Activated CD4-positive, alpha-beta T cell treated with anti-CD3 and anti-CD28 coated beads, Interleukin-2, amount 50 U/mL, for 48 hours (primary cell): ENCODE measurements around the gene CEMIP.
A peak's percentile ranks its signal among the peaks of the same experiment; 100 is the strongest.

Experiments used
- DNase-seq, 2 experiments: peaks; one replicate each; pipeline ENCODE4 v3.0.0-alpha.2; 2020

The CEMIP gene

DNA sequence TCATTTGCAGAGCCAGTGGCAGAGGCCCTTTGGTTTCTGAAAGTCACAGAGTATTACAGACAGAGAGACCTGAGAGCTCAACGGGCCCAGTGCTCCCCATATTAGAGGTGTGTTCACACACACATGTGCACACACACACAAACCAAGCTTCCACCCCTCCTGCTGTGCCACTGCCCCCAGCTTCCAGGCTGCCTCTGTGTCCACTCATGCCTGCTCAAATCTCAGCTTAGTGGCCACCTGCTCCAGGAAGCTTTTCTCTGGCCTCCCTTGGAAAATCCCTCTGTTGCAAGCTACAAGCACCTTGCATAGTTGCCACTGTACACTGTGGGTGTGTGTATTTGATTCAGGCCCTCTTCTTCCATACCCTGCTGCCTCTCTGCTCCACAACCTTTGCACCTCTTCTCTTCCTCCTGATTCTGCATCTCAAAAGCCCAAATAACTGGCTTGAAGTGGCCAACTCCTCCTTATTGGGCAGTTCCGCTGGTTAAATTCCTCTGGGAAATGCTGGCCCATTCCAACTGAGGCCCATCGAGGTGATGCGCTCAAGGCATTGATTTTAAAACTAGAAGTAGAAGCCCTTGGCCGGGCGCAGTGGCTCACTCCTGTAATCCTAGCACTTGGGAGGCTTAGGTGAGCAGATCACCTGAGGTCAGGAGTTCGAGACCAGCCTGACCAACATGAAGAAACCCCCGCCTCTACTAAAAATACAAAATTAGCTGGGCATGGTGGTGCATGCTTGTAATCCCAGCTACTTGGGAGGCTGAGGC is 187.4 kb downstream of the CEMIP start:
- no peak for DNase-seq

DNA sequence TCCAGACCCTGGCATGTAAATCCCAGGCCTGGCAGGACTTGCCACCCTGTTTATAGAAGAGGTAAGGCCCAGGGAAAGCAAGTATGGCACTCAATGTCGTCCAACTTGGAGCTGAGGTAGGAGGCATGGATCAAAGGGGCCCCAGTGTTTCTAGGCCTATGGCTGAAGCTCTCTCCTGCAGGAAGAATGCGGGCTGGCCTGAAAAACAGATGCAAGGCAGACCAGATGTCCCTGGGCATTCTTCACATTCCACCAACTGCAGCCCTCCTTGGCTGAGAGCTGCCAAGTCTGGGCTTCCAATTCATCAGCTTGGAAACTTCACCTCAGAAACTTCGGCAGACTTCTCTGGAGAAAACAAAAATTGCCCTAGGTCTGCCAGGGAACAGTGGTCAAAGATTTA is 188.3 kb downstream of the CEMIP start:
- DNase-seq: no peak

DNA sequence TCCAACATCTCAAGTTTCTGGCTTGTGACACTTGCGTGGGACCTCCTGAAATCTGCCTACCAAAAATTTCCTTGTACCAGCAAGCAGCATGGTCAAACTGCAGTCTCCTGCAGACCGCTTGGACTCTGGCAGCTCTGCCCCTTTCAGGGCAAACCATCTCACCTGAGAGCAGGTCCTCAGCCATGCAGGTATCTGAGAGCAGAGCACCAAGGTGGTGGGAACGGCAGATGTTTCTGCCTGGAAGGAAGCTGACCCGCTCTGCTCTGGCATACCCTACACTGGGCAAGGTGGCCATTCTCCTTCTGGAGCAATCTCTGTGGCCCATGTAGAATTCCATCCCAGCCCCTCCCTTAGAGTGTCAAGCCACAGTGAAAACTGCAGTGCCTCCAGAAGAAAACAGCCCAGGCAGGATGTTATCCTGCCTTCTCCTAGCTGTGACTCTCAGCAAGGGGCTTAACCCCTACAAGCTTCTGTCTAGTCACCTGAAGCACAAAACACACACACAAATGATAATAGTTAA is 188.9 kb downstream of the CEMIP start:
- DNase-seq: no peak

DNA sequence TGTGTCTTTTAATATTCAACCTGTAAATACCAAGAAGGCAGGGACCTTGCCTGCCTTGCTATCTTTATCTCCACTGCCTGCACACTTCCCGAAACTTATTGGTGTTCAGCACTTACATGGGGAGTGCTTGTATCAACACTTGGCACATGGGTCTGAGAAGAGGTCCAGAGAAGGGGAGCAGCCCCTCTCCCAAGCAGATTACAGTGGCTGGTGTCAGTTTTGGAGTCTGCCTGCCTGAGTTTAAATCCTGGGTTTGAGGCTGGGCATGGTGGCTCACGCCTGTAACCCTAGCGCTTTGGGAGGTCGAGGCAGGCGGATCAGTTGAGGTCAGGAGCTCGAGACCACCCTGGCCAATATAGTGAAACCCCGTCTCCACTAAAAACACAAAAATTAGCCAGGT is 190.1 kb downstream of the CEMIP start:
- DNase-seq: no peak

DNA sequence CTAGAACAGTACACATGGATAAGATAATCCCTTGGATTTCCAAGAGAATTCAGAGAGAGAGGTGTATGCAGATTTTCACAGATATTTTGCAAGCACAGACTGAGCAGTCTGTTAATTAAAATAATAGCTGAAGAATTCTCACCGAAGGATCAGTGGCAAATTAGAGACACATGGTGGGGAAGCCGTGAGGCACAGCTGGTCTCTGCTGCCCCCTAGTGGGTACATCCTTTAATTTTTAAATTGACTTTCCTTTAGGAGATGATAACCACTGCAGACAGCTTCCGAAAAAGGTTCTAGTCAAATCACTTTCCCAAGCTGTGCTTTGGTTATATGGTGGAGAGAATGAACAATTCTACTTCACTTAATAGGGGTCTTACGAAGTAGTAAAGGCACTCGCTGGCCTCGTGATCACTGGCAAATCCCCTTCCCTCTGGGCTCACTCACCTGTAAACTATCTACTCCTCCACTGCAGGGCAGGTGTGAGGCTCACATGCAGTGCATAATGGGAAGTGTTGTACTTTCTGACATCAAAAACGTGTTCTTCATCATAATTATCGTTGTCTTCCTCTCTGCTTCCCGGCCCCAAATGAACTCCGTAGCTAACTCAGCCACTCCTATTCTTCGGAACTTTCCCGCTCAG is 191.0 kb downstream of the CEMIP start:
- peak; percentile 58 to 68 for DNase-seq

- no peak for DNase-seq
These were observed 191.5 kb downstream of the CEMIP start for GRCh38 chr15:80970658-80971057.

GRCh38 chr15:80971143-80971542 is 192.0 kb downstream of the CEMIP start:
- no peak for DNase-seq

GRCh38 chr15:80972276-80972675 is 193.1 kb downstream of the CEMIP start:
- no peak for DNase-seq

- peak; percentile 13 to 15 for DNase-seq
These were observed 195.7 kb downstream of the CEMIP start for GRCh38 chr15:80974914-80975313.

GRCh38 chr15:80976851-80977250 is 197.7 kb downstream of the CEMIP start:
- DNase-seq: no peak

- peak; percentile 47 to 59 for DNase-seq
These were observed 198.5 kb downstream of the CEMIP start for GRCh38 chr15:80977627-80978036.

GRCh38 chr15:80978685-80979329 is 199.6 kb downstream of the CEMIP start:
- no peak for DNase-seq

DNA sequence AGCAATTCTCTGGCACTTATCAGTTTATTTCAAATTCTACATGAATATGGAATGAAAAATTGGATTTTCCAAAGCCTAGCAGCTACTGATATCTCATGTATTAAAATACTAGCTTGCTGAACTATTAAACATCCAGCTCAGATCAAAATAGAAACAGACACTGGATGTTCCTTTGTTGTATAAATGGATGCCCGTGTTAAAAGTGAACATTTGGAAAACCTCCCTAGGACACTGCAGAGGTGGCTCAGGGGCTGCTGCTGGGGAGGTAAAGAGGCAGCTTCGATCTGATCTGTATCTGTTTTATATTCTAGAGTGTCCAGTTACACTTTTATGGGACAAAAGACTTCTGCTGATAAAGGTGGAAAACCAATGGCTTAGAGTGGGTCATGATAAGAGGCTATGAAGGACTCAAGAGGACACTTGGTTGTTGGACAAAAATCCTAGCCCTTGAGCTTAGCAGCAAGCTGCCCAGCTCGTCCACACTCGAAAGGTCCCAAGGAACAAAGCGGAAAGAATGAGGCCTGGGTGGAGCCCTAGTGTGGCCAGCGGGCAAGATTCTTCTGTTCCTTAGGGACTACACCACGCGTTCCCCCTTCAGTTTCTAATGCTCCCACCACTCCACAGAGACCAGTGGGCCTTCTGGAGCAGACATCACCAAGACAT is 200.5 kb downstream of the CEMIP start:
- DNase-seq: no peak

DNA sequence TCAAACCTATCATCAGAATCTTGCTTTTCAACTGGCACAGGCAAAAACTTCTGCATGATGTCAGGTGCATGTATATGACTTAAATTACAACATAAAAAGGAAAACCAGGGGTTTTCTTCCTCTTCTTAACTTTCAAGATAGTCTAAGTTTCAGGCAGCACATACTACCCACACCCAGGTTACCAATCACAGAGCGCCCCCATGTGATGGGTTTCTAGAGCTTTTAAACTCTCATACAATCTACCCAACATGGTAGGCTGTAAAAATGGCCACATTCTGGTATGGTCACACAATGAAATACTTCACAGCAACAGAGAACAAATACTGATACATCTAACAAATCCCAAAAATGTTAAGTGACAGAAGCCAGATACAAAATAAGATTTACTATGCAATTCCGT is 203.0 kb downstream of the CEMIP start:
- no peak for DNase-seq

- DNase-seq: no peak
These were observed 203.7 kb downstream of the CEMIP start for GRCh38 chr15:80982839-80983238.

DNA sequence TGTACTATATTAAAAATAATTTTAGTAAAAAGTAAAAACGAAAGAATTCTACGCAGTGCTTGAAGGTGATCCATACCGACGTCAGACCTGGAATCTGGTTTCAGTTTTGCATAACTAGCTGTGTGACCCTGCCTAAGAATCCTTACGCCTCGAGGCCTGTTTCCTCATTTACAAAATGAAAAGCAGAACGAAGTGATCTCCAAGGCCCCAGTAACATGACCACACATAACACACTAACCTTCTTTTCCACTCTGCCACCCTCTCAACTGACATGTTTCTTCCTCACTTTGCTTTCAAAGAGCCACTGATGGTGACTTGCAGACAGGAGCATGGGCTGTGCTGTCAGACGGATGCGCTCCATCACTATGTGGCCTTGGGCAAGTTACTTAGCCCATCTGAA is 205.7 kb downstream of the CEMIP start:
- DNase-seq: no peak

DNA sequence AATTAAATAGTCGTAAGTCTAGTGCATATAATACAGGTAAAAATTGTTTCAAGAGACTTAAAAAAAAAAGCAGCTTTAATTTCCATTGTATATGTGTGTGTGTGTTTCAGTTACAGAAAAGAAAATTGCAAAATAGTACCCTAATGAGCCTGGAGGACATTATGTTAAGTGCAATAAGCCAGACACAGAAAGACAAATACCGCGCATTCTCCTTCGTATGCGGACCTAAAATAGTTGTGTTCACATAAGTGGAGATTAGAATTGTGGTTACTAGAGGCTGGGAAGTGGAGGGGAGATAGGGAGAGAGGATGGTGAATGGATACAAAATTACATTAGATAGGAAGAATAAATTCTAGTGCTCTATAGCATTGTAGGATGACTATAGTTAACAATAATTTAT is 206.8 kb downstream of the CEMIP start:
- no peak for DNase-seq

DNA sequence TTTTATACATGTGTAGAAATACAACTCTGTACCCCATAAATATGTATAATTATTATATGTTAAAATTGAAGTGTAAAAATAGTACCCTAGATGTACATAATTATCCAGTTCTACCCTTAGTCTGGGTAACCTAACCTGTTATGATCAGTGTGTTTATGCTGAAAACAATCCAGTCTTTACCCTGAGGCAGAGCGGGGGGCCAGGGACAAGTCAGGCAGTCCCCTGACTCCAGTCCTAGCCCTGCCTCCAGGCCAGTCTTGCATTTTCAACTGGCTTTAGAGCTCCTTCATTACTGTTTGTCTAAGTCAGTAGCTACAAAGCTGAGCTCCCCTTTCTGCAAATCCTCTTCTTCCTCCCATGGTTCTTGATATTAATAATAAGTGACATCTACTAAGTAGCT is 207.3 kb downstream of the CEMIP start:
- DNase-seq: no peak

- DNase-seq: no peak
These were observed 209.1 kb downstream of the CEMIP start for GRCh38 chr15:80988148-80988796.

DNA sequence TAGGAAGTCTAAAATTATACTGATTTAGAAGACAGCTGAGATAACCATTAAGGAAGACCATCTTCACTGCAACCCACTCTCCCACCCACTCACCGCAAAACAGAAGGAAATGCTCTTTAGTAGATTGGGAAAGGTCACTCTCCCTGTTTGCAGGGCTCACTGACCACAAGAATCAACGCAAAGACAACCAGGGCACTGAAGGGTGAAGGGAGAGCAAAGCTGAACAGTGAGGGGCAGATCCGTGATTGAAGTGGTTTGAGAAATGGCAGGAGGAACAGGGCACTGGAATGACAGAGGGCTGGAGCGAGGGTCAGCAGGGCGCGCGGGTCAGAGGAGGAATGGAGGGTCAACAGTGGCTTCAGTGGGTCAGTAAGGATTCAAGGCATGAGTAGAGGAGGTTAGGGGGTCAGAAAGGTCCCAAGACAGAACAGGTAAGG is 209.9 kb downstream of the CEMIP start:
- DNase-seq: no peak

- DNase-seq: peak; percentile 99
These were observed 210.6 kb downstream of the CEMIP start, which contains the start of gene MESD for GRCh38 chr15:80989518-80990478. Gene MESD (minus strand): TSS chr15:80989819. CDS start chr15:80989791, 28 bp downstream.
